C1 segment of cervical spinal cord (tissue), 14 donors: ENCODE results near the gene TNKS2.
"Not testable (repeated sequence)": the region's sequence is repeated elsewhere in the genome, so short reads cannot be mapped to it uniquely, and the experiment has no call there.

Experiments used
- DNase-seq, 14 donors: peaks; one replicate each; lab custom pipeline; 2025; lab: John Stamatoyannopoulos, UW

The TNKS2 gene

DNA sequence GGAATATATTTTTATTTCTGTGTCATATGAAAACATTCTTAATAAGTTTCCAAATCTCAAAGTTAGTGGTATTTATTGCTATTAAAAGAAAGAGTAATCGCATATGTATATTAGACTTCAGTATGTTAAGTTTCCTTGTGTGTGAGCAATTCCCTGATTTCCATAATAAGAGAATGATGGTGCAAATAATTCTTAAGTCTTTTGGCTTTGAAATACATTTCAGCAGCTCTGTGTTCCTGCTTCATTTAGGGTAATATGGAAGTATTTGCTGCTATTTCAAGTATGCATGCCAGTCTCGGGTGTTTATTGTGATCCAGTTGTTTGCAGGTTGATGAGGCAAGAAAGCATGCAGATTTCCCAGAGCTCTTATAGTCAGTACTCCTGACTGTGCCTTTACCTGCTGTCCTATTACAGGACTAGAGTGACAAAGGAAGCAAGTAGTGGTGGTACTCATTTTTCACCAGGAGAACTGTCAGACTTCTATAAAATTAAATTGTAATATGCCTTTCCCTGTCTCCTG, 67.4 kb downstream of the TNKS2 start:
- no peak for DNase-seq

DNA sequence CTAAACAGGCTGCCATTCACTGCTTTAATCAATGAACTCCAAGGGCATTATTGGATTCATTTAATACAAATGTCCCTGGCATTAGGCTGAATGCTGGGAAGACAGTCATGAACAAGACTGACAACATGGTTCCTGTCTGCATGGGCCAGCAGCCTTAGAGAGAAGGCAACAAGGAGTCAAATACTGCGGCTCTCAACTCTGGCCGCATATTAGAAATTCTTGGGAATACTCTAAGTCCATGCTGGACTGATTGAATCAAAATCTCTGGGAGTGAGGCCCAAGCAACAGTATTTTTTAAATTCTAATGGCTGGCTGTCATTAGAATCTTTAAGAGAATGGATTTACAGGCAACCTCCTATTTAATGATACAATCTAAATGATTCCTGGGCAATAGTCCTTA, 76.9 kb downstream of the TNKS2 start:
- DNase-seq, result no peak

DNA sequence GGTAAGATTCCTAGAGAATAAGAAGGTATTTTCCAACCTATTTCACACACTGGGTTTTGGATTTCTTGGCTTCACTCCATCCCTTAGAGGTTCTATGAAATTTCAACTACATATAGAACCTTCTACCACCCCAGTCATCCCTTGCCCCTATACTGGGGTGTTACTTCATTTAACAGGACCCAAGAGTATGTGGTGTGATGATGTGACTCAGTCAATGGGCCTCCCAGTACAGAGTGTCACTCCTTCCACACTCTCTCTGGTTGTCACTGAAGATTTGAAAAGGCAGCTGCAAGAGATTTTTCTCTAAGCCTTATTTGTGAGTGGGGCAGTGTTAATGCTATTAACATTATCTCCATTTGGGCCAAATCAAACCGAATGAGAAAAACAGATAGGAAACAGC, 77.6 kb downstream of the TNKS2 start:
- no peak for DNase-seq

DNA sequence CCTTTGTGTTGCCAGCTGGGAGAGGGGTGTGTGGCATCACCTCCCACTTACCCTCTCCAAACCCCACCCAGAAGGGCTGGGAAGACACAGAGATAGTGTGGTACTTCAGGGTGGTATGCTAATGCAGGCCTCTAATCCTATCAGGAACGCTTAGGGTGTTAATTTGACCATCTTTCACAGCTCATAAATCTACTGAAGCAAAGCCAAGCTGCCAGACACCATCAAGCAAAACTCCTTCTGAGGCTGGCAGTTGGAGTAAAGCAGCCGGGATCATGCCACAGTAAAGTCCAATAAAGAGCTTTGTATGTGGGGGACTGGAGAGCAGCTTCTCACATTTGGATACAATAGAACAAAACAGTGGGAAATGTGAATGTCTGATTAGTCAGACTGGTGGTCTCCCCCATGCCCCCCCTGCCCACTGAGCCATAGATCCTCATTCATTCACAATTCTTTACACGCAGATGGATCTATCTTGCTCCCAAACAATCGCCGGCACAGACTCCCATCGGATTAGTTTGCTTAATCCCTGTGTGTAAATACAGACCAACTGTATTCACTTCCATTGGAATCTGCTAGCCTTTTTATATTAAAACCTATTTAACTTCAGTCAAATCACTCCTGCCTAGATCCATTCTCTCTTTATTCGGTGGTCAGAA, 81.4 kb downstream of the TNKS2 start:
- peak in 1 of 14 donors; percentile 9 for DNase-seq

DNA sequence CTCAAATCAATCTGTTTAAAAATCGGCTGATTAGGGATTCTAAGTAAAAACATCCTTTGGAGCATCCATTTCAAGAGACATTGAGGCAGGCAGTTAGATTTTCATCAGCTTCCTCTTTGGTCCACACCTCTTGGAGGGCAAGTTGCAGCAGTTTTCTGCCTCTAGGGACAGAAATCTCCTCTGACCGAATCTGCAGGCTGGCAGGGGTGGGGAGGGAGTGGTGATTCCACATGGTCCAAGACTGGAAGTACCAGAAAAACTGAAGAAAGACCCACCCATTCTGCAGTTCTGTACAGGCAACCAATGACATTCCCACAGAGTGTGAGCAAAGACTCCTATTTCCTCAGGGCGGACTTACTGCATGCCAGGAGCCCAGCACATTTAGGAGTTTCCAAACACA, 82.1 kb downstream of the TNKS2 start:
- no peak for DNase-seq

DNA sequence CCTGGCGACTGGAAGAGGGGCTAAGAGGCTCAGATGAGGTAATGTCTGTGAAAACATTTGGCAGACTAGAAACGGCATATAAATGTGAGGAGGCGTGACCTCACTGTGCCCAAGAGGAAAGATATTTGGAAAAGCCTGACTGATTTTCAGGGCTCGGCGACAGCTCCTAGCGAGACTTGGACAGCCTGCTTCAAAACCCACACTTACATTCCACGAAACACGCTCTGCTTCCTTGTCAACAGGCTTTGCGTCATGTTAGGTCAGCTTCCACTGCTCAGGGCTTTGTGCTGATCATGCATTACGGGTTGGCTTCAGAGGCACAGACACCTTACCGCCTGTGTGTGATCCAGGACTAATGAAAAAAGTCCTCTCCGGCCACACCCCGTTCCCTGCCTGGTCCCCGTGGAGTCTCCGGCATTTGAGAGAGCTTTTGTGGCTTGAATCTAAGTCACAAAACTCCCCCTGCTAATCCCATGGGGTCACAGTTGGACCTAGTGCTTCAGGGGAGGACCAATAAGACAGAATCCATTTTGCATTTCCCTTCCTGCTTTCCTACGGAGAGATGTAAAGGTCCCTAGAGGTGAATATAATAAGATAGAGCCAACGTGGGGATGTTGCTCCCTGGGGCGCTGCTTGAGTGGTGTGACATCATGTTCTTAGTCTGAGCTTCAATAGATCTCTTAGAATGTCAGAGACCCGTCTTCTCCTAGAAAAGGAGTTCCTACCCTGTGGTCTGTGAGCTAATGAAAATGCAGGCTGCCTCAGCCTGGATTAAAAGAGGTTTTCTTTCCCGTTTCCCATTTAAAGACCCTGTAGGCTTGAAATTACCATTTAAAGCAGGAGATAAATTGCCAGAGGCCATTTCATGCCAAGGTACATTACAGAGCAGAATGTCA, 85.6 kb downstream of the TNKS2 start:
- peak in 6 of 14 donors; percentile 9 to 63 (median 32) for DNase-seq

DNA sequence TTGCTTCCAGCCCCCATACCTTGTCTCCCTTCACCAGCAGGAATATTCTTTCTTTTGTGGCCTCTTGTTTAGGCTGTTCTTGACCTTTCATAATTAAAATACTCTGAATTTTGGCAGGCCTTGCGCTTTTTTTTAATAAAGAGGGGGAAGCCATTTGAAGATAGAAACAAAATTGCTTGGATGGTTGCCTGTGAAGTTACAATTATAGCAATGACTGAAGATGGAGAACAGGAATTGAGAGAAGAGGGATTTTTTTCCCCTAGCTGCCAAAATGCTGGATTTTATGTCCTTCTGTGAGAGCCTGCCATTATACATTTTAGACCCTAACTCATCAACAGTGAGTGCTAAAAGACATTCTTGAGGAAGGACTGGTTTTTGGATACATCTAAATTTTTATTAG, 86.3 kb downstream of the TNKS2 start:
- DNase-seq, result no peak

DNA sequence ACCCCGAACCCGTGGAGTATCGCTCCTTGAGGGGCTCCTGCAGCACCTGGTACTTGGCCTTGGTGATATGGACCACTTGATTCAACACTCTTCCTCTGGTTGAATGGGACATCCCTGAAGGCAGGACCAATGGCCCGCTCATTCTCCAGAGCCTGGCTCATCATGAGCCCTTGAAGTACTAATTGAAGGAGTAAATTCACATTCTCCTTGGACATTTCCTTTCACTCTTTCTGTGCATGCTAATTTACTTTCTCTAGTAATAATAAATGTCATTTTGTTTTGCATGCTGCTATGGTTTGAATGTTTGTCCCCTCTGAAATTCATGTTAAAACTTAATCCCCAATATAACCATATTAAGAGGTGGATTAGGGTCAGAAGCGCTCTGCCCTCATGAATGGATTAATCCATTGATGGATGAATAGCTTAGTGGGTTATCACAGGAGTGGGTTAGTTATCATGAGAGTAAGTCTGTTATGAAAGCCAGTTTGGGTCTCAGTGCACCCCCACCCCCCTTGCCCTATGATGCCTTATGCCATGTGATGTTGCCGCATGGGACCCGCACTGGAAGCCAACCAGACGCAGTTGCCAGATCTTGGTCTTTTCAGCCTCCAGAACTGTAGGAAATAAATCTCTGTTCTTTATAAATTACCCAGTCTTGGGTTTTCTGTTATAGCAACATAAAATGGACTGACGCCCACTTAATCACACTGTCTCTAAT, 87.3 kb downstream of the TNKS2 start:
- no peak for DNase-seq

DNA sequence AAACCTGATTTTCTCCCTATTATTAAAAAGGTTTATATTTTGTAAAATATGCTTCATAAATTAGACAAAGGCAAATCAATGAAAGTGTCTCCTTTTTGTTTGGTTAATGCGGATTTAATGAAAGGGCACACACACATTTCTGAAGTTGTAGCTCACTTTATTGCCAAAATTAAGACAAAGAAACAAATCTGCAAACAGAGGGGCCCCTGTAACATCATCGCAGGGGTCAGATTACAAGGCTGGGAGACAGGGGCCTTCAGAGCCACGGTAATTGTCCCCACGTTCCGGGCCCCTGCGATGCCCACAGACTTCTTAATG, 88.7 kb downstream of the TNKS2 start:
- no peak for DNase-seq

DNA sequence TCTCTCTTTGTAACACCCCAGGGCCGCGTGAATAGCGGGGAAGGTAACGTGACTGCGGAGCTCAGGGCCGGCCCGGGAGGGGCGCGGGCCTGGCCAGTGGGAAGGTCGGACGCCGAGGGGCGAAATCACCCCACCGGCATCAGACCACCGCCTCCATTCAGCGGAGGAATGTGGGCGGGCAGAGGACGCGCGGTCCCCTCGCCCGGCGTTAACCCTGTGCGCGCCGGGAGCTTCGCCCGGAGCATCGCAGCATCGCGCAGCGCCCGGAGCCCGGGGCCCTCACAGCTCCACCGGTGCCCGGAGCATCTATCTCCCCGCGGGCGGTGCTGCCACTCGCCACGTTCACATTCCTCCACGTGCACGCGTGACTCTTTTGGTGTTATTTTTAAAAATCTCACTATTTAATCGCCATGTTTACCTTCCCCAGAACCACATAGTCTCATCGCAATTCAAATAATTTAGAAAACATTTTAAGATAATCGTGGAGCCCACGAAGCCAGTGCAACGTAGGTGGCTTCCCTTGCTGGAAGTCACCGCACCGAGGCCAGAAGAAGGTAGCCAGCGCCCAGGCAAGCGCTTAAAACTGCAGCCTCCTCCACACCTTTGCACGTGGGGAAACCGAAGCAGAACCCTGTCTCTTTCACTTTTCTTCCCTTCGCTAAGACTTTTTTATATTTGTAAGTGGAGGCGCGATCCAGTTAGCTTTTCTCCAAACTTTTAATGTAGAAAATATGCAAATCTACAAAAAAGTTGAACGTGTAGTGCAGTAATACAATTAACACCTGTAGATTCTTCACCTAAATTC, 89.2 kb downstream of the TNKS2 start:
- DNase-seq, result peak in 9 of 14 donors; percentile 16 to 48 (median 41)

DNA sequence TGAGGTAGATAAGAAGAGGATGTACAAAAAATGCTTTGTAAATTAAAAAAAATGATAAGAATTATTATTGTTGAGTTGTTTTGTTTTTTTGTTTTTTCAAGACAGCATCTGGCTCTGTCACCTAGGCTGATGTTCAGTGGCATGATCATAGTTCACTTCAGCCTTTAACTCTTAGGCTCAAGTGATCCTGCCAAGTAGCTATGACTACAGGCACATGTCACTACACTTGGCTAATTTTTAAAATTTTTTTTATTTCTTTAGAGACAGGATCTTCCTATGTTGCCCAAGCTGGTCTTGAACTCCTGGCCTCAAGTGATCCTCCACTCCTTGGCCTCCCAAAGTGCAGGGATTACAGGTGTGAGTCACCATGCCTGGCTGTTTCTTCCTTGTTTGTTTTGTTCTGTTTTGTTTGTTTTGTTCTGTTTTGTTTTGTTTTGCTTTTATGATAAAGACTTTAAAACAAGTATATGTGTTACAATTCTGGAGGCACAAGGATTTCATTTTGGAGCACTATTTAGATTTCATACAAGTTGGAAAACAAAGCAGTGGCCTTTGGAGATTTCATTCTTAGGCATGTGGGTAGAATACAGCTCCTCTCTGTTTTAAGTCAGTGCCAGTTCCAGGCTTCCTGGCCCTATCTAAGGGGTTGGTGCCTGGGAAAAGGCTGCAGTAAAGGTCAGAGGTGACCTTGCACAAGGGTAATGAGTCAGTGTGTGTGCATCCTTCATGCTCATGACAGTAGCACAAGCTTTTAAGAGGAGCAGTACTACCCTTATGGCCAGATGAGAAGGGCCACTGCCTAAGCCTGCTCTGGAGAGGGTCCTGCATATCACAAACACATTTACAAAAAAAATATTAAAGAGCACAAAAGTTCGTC, 93.1 kb downstream of the TNKS2 start:
- DNase-seq, result no peak

DNA sequence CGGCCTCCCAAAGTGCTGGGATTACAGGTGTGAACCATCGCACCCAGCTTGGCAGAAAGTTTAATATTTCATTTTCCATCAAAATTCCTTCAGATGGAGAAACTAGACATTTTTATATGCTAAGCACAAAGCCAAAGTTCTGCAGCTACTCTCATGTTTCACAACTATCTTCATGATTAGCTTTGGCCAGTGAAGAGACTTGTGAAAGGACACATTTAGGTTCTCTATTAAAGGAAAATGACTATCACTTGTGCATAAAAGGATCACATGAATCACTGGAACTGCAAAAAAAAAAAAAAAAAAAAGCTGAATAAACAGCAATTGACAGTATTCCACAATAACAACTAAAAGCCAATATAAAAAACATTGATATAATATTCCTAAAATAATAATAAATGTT, 94.8 kb downstream of the TNKS2 start:
- DNase-seq, result no peak

DNA sequence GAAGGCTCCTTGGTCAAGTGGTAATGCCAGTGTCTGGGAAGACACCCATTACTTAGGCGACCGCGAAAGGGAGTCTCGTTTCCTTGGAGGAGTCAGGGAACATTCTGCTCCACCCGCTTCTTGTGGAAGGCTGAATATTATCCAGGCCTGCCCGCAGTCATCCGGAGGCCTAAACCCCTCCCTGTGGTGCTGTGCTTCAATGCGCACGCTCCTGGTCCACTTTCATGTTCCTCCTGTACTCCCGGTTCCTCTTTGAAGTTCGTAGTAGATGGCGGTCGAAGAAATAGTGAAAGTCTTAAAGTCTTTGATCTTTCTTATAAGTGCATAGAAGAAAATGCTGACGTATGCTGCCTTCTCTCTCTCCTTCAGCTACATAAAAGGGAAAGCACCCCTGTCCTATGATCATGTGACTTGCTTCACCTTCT, 96.0 kb downstream of the TNKS2 start:
- DNase-seq, result not testable (repeated sequence)

DNA sequence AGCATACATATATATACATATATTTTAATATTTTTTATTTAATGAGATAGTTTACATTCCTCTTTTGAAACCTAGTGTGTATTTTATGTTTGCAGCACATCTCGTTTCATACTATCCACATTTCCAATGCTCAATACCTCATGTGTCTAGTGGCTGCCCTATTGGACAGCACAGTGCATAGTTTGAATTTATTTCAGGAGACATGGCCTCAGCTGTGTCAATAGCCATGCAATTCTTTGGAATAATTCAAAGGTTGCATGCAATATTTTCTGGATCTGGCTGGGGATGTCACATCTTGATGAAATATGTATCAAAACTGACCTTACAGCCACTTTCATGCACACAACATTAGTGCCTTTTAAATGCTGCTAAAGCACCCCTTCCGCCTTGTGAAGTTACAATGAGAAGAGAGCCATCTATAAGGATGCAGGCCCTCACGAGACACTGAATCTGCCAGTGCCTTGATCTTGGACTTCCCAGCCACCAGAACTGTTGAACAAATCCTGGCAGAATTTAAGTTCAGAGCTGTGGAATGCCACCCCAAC, 98.1 kb downstream of the TNKS2 start:
- no peak for DNase-seq

DNA sequence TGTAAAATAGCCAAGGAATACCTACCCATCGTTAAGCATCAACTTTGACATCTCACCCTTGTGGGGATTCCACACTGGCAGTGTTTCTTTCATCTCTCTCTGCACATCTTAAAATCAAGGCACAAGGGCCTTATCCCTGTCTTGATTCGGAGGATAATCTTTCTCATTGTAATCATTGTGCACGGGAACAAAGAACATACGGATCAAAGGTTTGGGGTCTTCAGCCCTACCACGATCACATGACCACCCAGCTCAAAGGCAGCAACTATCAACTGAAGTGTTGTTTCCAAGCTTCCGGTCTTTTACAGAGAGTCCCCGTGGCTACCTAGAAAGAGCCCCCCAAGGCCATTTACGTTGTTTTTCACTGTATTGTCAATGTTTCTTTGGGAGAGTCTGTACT, 99.2 kb downstream of the TNKS2 start:
- no peak for DNase-seq

DNA sequence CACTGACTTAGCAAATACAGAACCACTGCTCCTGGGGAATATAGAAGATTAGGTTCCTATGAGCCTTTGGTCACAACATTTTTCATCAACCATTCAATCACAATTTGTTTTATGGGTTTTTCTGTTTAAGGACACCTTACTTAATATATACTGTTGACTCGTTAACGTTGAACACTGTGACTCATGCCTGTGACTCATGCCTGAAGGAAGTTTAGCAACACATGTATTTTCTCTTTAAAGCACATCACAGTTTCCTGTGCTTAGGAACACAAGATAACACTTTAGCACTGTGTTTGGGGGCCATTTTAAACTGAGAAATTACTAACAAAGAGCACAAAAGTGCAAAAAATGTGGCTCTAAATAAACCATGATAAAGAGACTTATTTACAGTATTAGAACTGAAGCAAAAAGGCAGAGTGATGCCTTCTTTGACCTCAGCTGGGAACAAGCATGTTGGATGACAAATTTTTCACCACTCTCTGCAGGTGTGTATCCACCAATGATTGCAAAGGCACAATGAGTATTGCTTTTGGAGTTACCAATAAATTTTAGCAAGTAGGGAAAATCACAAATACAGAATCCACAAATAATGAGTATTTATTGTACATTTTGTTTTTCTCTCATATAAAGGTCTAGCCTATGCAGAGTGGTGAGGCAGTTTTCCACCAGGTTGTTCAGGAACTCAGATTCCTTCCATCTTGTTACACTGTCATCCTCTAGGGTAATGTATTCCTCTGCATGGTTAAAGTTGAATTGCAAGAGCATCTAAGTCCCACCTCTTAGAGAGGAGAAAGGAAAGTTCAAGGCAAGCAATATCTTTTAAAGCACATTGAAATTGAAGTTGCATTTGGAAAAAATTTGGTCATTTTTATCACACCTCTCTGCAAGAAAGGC, 103.8 kb downstream of the TNKS2 start:
- DNase-seq, result no peak

DNA sequence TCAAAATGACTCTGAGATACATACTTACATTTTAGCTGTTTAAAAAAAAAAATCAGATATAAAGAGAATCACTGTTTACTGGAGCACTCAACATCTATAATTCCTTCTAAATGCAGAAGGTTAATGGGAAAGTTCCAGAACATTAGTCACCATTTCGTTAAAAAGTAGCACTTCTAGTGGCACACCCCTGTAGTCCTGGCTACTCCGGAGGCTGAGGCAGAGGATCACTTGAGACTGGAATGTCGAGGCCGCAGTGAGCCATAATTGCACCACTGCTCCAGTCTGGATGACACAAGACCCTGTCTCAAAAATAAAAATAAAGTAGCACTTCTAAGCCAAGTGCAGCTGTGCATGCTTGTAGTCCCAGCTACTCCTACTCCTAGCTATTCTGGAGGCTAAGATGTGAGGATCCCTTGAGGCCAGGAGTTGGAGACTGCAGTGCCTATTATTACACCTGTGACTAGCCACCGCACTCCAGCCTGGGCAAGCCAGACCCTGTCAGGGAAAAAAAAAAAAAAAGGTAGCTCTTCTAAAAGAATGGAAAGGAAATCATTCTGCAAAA, 108.9 kb downstream of the TNKS2 start:
- DNase-seq, result no peak

DNA sequence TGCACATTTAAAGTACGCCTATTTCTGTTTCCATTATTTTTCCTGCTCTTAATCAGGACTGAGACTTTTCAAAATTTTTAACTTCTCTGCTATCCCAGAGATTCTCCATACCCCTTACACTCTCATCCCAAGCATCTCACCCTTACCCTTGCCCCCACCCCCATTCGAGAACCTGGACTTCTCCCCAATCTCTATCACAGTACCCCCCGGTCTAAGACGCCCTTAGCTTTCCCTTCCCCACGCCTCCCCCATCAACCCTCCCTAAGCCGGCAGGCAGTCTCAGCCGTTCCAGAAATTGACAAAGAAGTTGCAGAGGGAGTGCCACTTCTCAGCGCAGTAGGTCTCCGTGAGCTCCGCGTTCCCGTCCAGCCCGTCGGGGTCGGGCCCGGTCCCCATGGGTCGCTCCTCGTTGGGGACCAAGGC, 109.7 kb downstream of the TNKS2 start:
- peak in 2 of 14 donors; percentile 33 to 42 for DNase-seq
